IMR-90 (cell line): ENCODE results near the gene RBM39. TPM values are rescaled to one million over a fixed set of nuclear protein-coding genes. Genes with fewer than 3 reads are reported as not detected.

ENCODE experiments used
- ATAC-seq: fragments of 200-7000 bp; cut with Tn5 transposase; 2 replicates; pipeline ENCODE4 v1.9.1; 2020; ENCODE audit warnings: low read depth, mild to moderate bottlenecking, moderate library complexity
- BruUV-seq: library from RNA; stranded (reverse); fragments of 400-500 nt; replicated peaks from 2 replicates; lab custom pipeline; 2021; lab: Mats Ljungman, UMichigan
- CTCF ChIA-PET: fragments of 300-600 bp; formaldehyde crosslinking; extraction: SDS; loops from one replicate; lab custom pipeline; 2021; ENCODE audit warnings: antibody characterized with exemption; lab: Yijun Ruan, JAX
- POLR2A ChIA-PET: fragments of 300-600 bp; sonication (Branson Sonifier 250); formaldehyde crosslinking; loops from one replicate; lab custom pipeline; 2022; ENCODE audit warnings: antibody characterized with exemption; ENCODE audit not compliant: unreplicated experiment; lab: Charles Lee
- DNase-seq: peaks from one replicate; pipeline ENCODE4 v3.0.0; 2013
- H2AFZ ChIP-seq: replicated peaks from 2 replicates; pipeline ENCODE3; 2013; ENCODE audit warnings: low read length, mild to moderate bottlenecking; ENCODE audit not compliant: poor library complexity
- H2AK5ac ChIP-seq: 2 replicates; pipeline ENCODE4 v1.6.1; 2013; ENCODE audit warnings: low read depth, low read length, inconsistent platforms
- H2AK9ac ChIP-seq: replicated peaks from 2 replicates; pipeline ENCODE3; 2013; ENCODE audit warnings: mild to moderate bottlenecking, low read depth, low read length, moderate library complexity; ENCODE audit not compliant: poor library complexity
- H2BK120ac ChIP-seq: 2 replicates; pipeline ENCODE4 v1.6.1; 2013; ENCODE audit warnings: low read depth, low read length, inconsistent platforms
- H2BK15ac ChIP-seq: 3 replicates; pipeline ENCODE4 v1.6.1; 2013; ENCODE audit warnings: low read depth, low read length, inconsistent platforms
- H2BK20ac ChIP-seq: 2 replicates; pipeline ENCODE4 v1.6.1; 2013; ENCODE audit warnings: low read depth, mild to moderate bottlenecking, inconsistent platforms, low read length, moderate library complexity
- H2BK5ac ChIP-seq: 2 replicates; pipeline ENCODE4 v1.6.1; 2013; ENCODE audit warnings: mild to moderate bottlenecking, low read depth, low read length, inconsistent platforms; ENCODE audit not compliant: poor library complexity, severe bottlenecking
- H3K14ac ChIP-seq: replicated peaks from 2 replicates; pipeline ENCODE4 v1.6.1; 2013; ENCODE audit warnings: low read depth, low read length, inconsistent platforms
- H3K18ac ChIP-seq: 2 replicates; pipeline ENCODE4 v1.6.1; 2013; ENCODE audit warnings: low read depth, low read length, control low read depth
- H3K23ac ChIP-seq: 2 replicates; pipeline ENCODE4 v1.6.1; 2013; ENCODE audit warnings: low read depth, low read length, inconsistent platforms
- H3K27ac ChIP-seq: 2 replicates; pipeline ENCODE4 v1.5.1; 2013; ENCODE audit warnings: mild to moderate bottlenecking, control low read depth, low read length; ENCODE audit not compliant: insufficient read depth
- H3K27me3 ChIP-seq: 2 replicates; pipeline ENCODE4 v1.6.1; 2013; ENCODE audit warnings: low read length; ENCODE audit not compliant: control insufficient read depth, insufficient read depth
- H3K36me3 ChIP-seq: 2 replicates; pipeline ENCODE4 v1.6.1; 2013; ENCODE audit warnings: low read length, mixed read lengths; ENCODE audit not compliant: control insufficient read depth, insufficient read depth
- H3K4ac ChIP-seq: 2 replicates; pipeline ENCODE4 v1.6.1; 2013; ENCODE audit warnings: low read depth, low read length, inconsistent platforms
- H3K4me1 ChIP-seq: 2 replicates; pipeline ENCODE4 v1.6.1; 2013; ENCODE audit warnings: low read length, mixed read lengths; ENCODE audit not compliant: control insufficient read depth, insufficient read depth
- H3K4me2 ChIP-seq: 2 replicates; pipeline ENCODE4 v1.6.1; 2013; ENCODE audit warnings: low read depth, mild to moderate bottlenecking, control low read depth, low read length, moderate library complexity
- H3K4me3 ChIP-seq: 2 replicates; pipeline ENCODE4 v1.5.1; 2013; ENCODE audit warnings: low read depth, mild to moderate bottlenecking, control low read depth, low read length, moderate library complexity; ENCODE audit not compliant: insufficient read depth
- H3K56ac ChIP-seq: 2 replicates; pipeline ENCODE4 v1.6.1; 2013; ENCODE audit warnings: low read length, inconsistent platforms; ENCODE audit not compliant: insufficient read depth; ENCODE audit errors: extremely low read depth
- H3K79me1 ChIP-seq, 2 experiments: 2 replicates each; pipeline ENCODE4 v1.6.1; 2013; ENCODE audit warnings: low read length in 2 of 2, inconsistent platforms in 1 of 2, low read depth in 1 of 2
- H3K9ac ChIP-seq: 2 replicates; pipeline ENCODE4 v1.6.1; 2013; ENCODE audit warnings: low read depth, low read length, control low read depth
- H3K9me1 ChIP-seq: 2 replicates; pipeline ENCODE4 v1.6.1; 2013; ENCODE audit warnings: low read length, inconsistent platforms; ENCODE audit not compliant: insufficient read depth
- H3K9me3 ChIP-seq: 2 replicates; pipeline ENCODE4 v1.6.1; 2013; ENCODE audit warnings: low read length; ENCODE audit not compliant: control insufficient read depth, insufficient read depth
- H4K20me1 ChIP-seq: 2 replicates; pipeline ENCODE4 v1.6.1; 2013; ENCODE audit warnings: low read length, inconsistent platforms; ENCODE audit not compliant: insufficient read depth
- H4K5ac ChIP-seq: 2 replicates; pipeline ENCODE4 v1.6.1; 2013; ENCODE audit warnings: mild to moderate bottlenecking, low read depth, low read length, control low read depth
- H4K8ac ChIP-seq, 2 experiments: 2 replicates each; pipeline ENCODE4 v1.6.1; 2013; ENCODE audit warnings: low read depth in 2 of 2, low read length in 2 of 2, control low read depth in 1 of 2, inconsistent platforms in 1 of 2
- H4K91ac ChIP-seq: 2 replicates; pipeline ENCODE4 v1.6.1; 2013; ENCODE audit warnings: low read depth, low read length, inconsistent platforms; ENCODE audit not compliant: insufficient read depth
- MXI1 ChIP-seq: IDR thresholded peaks from 2 replicates; pipeline ENCODE4 v1.6.1; 2012; ENCODE audit warnings: low read depth, mild to moderate bottlenecking, low read length, moderate library complexity, borderline replicate concordance
- RCOR1 ChIP-seq: IDR thresholded peaks from 2 replicates; pipeline ENCODE4 v1.6.1; 2012; ENCODE audit warnings: mild to moderate bottlenecking, low read length, improper control_type of control experiment; ENCODE audit not compliant: insufficient replicate concordance
- WGBS, 2 experiments: methylation state at CpG; one replicate each; pipeline versions ENCODE4 v1.1.5 to v1.1.7; 2013; ENCODE audit warnings: missing lambda C conversion rate in 2 of 2; ENCODE audit not compliant: insufficient read length in 1 of 2; ENCODE audit errors: extremely low coverage in 2 of 2; 5-methylcytosine and 5-hydroxymethylcytosine counted together
- dilution Hi-C: fragments of 300-500 bp; cut with HindIII; formaldehyde crosslinking; loops from one replicate; pipeline ENCODE4 v1.14.3; 2018; ENCODE audit warnings: low sequenced_read_pairs; ENCODE audit not compliant: unreplicated experiment
- in situ Hi-C: fragments of 300-500 bp; cut with MboI; formaldehyde crosslinking; loops from 3 replicates; pipeline ENCODE4 v1.14.3; 2019; ENCODE audit warnings: low sequenced_read_pairs, inconsistent platforms, mixed read lengths
- intact Hi-C: fragments of 100-400 bp; cut with micrococcal nuclease; formaldehyde crosslinking; loops from 2 replicates; pipeline ENCODE4 v1.10.0; 2022
- polyA plus RNA-seq, 3 experiments: library from polyadenylated mRNA; depleted of rRNA; stranded (reverse); fragments of >200 nt; gene quantifications; 2 replicates each; pipeline ENCODE4 v1.2.3, GENCODE V29; 2012; ENCODE audit warnings: low replicate concordance in 1 of 3
- total RNA-seq: library from RNA; depleted of rRNA; stranded (reverse); fragments of >200 nt; gene quantifications from 2 replicates; pipeline ENCODE4 v1.2.3, GENCODE V29; 2012

Gene RBM39
- total and polyA plus RNA-seq, 2 of the 4 experiments (the other 2 are of a cell fraction): 106 to 166 TPM

DNA sequence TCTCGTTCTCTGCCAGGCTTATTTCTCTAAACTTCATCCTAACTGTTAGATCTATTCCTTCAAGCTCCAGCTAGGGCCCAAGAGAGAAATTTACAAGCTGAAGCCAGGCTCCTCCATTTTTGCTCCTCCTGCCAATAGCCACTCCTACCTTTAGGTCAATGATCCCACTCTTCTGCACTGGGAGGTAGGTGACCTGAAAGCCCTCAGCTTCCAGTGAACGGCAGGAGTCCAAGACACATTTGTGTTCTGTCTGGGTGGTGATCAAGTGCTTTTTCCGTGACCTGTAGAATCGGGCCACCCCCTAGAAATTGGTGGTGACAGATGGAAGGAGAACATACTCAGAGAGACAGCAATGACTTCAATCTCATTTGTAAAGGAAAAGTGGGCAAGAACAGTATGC, 51.8 kb downstream of the RBM39 start:
- POLR2A ChIA-PET: no interaction called here
- in situ Hi-C loops: no loop called here
- Histone ChIP-seq H2BK15ac (no peak overlapping the region), H4K91ac (no peak overlapping the region), H3K27me3 (no peaks in the 10 kb centered on the region), H3K4me2 (no peak overlapping the region), H3K36me3 (peaks cover 34% of the 10 kb centered on the region), H3K9me1 (peaks cover 3% of the 10 kb centered on the region; the same call in 1 of the 2 replicates), H4K8ac (no peak overlapping the region), H3K4me3 (no peak overlapping the region), H3K56ac (no peak overlapping the region), H3K4ac (no peak overlapping the region), H3K4me1 (no peaks in the 10 kb centered on the region), H3K79me1 (peaks cover 3 to 4% of the 10 kb centered on the region in 2 experiments; a peak in 3 of 4 replicates), H2BK20ac (no peak overlapping the region), H3K9me3 (no peaks in the 10 kb centered on the region), H4K20me1 (no peaks in the 10 kb centered on the region), H3K14ac (no peak overlapping the region), H3K18ac (no peak overlapping the region), H4K5ac (no peak overlapping the region), H3K27ac (no peak overlapping the region), H3K9ac (no peak overlapping the region), H2BK120ac (no peak overlapping the region), H2BK5ac (no peak overlapping the region), H2AK9ac (no peak overlapping the region), H3K23ac (no peak overlapping the region), H2AFZ (no peak overlapping the region), H2AK5ac (no peak overlapping the region)
- dilution Hi-C loops: no loop called here
- BruUV-seq: no TSS peak
- ATAC-seq (no peak), DNase-seq (no peak)
- CTCF ChIA-PET: no interaction called here
- intact Hi-C loops: no loop called here
- no peak for TF ChIP-seq RCOR1
- no peak for TF ChIP-seq MXI1
- 100% methylated on average over 1 of the region's 4 CpGs; no CpG with 5 or more reads in 1 of the 2 experiments for WGBS, 2 experiments
